Upper lobe of left lung (tissue), 4 donors: Measurements from ENCODE around the gene GGTLC3.
"Not testable (repeated sequence)": the region's sequence is repeated elsewhere in the genome, so short reads cannot be mapped to it uniquely, and the experiment has no call there.

Experiments
- CTCF ChIP-seq, 6 experiments: fragments of 450-650 bp in 4 of 6; fragments of 200-600 bp in 2 of 6; sonication (generic) in 2 of 6; IDR thresholded peaks; one replicate each; pipeline ENCODE4 v1.5.1; 2016 to 2019; ENCODE audit warnings: antibody characterized with exemption in 6 of 6
- POLR2AphosphoS5 ChIP-seq, 2 donors: sonication (generic); formaldehyde crosslinking; IDR thresholded peaks; one replicate each; pipeline ENCODE4 v1.5.1; 2017; ENCODE audit warnings: antibody characterized with exemption in 2 of 2

GRCh38 chr22:18522762-18523161 lies 4.8 kb upstream of the GGTLC3 start:
- TF ChIP-seq CTCF, POLR2AphosphoS5 (IDR thresholded peaks at IDR 0.05): not testable (repeated sequence)
